NCI-H1930 (cell line): ENCODE results near the gene MYO18B.

Experiments
- DNase-seq, 2 experiments: peaks; one replicate each; lab custom pipeline; 2025; lab: John Stamatoyannopoulos, UW

Gene MYO18B

DNA sequence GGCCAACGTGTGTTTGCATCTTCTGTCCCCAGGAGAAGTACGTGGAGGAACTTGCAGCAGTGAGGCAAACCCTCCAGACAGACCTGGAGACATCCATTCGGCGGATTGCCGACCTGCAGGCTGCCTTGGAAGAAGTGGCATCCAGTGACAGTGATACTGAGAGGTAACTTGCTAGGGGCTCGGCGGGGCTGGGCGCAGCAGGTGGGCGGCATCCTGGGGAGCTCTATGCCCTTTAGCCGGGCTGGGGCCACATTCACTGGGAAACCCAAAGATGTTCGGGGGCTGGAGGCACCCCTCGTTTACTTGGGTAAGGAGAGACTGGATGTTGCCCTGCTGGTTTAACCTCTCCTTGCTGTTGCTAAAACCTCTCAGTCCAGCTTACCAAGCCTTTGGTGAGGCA is 250.3 kb downstream of the MYO18B start:
- DNase-seq, result no peak

DNA sequence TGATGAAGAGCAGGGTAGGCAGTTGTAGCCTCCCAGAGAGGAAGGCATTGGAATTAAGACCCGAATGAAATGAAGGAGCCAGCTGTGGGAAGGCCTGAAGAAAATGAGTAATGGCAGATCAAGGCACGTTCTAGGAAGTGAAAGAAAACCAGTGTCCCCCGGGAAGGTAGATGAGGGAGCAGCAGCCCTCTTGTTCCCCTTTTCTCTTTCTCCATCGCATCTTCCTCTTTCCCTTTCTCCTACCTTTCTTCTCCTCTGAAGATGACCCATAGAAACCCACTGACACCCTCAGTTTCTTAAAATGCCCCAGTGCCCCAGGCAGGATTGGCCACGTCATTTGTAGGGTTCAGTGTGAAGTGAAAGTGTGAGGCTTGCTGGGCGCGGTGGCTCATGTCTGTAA is 254.7 kb downstream of the MYO18B start:
- no peak for DNase-seq

GRCh38 chr22:25997886-25998775 is 256.1 kb downstream of the MYO18B start:
- no peak for DNase-seq

GRCh38 chr22:26002456-26002855 is 260.5 kb downstream of the MYO18B start:
- DNase-seq, result no peak

DNA sequence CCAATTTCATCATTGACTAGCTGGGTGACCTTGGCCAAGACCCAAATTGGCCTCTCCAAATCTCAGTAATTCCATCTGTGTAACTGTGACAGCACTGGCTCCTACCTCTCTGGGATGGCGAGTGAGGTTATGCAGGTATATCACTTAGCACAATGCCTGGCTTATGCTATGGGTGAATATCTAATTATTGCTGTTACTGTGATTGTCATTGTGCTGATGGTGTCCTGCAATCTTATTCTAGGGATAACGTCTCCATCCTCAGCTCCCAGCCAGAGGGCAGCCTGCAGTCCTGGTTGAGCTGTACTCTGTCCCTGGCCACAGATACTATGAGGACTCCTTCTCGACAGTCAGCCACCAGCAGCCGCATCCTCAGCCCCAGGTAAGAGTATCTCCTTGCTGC is 262.5 kb downstream of the MYO18B start:
- DNase-seq, result no peak

DNA sequence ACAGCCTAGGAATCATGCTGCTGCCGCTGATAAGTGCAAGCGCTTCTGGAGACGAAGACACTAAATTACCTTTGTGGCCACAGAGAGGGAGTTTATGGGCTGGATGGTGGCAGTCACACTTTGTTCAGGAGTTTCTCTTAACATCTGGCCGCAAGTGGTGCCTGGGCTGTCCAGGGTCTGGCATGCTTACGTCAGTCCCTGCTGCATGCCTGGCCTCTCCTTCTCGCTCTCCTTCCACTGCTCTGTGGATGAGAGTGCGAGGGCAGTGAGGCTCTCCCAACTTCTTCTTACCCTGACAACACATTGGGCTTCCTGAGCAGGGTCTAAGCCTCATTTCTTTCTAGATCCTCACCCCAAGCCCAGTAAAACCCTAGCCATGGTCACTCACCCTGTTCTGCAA is 266.6 kb downstream of the MYO18B start:
- no peak for DNase-seq

- no peak for DNase-seq
Observed at GRCh38 chr22:26016916-26017315, 274.9 kb downstream of the MYO18B start.

DNA sequence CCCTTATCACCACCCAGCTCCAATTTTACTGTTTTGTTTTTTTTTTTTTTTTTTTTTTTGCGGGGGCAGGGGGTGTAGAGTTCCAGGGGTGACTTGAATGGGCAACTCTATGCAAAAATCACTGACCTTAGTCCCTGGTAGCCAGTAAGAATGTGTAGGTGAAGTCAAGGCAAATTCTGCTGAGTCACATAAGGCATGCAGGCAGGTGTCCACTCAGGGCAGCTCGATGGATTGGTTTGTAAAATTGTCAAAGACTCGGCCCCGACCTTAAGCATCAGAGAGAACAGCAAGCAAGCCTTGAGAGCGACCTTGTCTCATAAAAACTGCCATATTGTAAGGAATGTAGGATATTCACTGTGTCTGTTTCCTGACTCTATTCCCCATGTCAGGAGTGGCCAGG is 275.9 kb downstream of the MYO18B start:
- DNase-seq, result no peak

GRCh38 chr22:26019596-26019995 is 277.6 kb downstream of the MYO18B start:
- DNase-seq, result no peak

DNA sequence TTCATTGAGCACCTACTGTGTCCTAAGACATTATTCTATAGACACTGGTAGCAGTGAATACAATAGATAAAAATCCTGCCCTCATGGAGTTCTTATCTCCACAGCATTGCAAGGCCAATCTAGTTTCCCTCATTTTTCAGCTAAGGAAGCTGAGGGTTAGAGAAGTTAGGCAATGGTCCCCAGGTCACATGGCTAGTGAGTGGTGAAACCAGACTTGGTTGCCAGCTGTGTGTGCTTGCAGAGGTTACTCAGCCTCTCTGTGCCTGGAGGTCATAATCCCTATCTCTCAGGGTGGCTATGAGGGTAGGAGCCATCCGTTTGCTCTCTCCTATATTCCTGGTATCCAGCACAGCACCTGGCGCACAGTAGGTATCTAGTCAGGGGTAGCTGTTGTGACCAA is 279.5 kb downstream of the MYO18B start:
- no peak for DNase-seq

DNA sequence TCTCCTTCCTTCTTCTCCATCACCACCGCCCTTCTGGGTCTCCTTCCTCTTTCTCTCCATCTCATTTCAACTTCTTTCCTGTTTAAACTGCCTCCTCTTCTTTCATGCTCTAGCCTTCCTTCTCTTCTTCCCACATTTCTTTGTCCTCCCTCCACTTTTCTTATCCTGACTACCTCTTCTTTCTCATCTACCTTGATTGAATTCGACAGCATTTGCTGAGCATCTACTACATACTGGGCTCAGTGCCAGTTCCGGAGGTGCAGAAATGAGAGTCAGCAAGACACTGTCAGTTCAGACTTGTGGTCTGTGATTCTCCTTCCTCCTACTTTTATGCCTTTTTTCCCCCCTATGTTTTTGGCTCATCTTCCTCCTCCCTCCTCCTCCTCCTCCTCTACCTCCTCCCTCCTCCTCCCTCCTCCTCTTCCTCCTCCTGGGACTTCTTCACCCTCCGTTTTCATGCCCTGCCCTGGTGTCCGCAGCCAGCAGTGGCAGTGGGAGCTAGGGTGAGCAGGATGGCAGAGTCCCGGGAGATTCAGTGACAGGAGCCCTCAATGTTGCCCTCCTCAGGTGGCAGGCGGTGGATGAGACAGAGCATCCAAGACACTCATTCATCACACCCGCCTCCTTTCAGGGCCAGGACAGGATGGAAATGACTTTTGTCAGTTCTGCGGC is 281.3 kb downstream of the MYO18B start:
- DNase-seq, result no peak

DNA sequence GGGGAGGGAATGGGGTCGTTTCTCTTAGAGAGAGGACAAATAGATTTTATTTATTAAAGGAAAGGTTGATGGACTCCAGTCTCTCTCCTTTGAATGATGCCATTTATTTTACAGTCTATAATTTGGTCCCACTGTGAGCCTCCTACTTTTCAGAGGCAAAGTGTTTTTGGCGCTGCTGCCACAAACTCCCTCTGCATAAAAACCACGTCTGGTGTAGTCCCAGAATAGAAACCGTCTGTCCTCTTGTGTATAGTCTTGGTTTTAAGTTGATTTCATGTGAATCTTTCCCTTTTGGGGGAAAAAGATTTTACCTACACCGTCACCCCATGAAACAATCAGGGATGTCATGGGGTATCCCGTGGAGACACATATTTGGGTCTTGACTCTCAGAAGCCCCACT is 283.6 kb downstream of the MYO18B start:
- DNase-seq, result no peak

DNA sequence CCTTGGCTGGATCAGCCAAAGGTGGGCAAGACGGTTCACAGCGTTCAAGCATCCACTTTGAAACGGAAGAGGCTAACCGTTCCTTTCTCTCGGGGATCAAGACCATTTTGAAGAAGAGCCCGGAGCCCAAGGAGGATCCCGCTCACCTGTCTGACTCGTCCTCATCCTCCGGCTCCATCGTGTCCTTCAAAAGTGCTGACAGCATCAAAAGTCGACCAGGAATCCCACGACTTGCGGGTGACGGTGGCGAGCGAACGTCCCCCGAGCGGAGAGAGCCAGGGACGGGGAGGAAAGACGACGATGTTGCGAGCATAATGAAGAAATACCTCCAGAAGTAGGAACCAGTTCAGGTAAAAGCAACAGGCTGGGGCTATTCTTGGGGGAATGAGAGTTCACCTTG is 285.4 kb downstream of the MYO18B start:
- no peak for DNase-seq

DNA sequence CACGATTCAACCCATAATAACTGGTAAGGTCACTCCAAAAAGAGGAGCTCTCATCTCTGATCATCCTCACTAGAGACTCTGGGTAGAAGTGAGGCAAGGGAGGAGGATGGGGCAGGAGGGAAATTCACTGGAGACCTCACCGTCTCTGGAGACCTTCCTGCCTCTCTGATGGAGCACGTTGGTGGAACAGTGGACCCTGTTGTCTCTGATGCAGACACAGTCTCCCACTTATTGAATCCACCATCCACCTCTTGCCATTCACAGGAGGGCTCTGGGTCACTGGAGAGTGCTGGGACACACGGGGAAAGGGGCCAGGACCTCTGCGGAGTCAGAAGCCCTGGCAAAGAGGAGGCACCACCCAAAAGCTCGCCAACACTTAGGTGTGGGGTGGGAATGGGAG is 289.7 kb downstream of the MYO18B start:
- DNase-seq, result no peak

DNA sequence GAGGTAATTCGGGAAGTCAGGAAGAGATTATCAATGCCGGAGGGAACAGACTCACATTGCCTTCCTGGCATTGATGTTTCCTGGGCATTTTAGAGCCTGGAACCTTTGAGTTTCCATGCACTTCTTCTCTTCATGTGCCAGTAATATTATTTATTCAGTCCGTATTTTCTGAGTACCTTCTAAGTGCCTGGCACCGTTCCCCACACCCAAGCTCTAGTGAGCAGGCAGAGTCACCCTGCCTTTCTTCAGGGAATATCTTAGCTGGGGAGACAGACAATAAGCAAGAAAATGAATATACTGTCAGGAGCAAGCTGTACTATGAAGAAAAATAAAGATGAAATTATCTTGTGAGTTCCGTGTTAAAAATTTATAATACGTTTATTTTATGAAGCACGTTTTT is 291.1 kb downstream of the MYO18B start:
- no peak for DNase-seq

DNA sequence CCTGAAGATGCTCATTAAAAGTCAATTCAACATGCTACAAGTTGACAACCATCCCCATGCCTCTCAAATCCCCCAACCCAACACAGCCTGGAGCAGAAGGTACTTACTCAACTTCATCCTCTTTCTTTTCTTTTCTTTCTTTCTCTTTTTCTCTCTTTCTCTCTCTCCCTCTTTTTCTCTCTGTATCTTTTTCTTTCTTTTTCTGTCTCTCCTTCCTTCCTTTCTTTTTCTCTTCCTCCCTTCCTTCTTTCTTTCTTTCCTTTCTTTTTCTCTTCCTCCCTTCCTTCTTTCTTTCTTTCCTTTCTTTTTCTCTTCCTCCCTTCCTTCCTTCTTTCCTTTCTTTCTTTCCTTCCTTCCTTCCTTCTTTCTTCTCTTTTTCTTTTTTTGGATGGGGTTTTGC is 291.6 kb downstream of the MYO18B start:
- no peak for DNase-seq

DNA sequence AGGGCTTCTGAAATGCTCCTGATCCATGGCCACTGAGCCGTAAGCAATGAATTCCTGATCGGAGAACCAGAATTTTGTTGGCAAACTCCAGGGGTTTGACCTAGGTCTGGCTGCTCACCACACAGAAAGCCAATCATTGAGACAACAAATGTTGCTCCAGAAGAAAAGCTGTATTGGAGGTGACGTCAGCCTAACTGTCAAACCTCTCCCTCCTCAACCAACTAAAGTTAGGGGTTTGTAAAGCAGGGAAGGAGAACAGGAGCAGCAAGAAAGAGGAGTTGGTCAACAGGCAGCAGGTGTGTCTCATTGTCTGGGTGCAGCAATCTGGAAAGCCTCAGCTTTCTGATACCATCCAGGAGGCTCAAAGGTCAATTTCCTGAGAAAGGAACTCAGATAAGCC is 293.5 kb downstream of the MYO18B start:
- DNase-seq, result no peak

DNA sequence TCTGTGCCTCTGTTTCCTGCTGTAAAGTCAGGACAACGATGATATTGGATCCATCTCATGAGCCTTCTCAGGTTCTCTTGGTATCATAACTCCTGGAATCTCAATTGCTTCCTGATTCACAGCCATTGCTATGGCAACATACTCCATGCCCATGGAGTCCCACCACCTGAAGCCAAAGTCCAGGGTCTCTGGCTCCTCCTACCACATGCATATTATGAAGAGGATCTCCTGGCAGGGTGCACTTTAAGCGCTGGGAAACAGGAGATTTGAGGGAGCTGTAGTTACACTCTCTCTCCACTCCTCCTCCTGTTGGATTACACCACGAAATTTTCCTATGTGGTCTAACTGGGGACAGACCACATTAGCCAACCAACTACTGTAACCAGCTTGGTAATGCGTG is 296.4 kb downstream of the MYO18B start:
- no peak for DNase-seq

DNA sequence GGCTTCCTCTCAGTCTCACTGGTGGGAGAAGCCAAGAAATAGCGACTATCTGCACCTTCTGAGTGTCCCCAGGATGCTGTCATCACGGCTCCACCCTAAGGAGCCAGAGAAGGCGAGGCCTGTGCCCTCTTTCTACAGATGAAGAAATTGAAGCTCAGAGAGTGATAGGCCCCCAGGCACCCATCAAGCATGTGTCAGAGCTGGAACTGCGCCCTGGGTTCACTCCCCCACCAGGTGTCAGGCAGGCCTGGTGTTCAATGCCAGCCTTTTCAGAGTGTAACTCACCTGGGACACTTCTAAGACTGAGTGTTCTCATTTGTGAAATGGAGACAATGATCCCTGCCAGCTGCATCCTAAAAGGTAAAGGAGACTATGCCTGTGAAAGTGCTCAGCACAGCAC is 299.9 kb downstream of the MYO18B start:
- no peak for DNase-seq

GRCh38 chr22:26043031-26043430 is 301.0 kb downstream of the MYO18B start:
- no peak for DNase-seq

DNA sequence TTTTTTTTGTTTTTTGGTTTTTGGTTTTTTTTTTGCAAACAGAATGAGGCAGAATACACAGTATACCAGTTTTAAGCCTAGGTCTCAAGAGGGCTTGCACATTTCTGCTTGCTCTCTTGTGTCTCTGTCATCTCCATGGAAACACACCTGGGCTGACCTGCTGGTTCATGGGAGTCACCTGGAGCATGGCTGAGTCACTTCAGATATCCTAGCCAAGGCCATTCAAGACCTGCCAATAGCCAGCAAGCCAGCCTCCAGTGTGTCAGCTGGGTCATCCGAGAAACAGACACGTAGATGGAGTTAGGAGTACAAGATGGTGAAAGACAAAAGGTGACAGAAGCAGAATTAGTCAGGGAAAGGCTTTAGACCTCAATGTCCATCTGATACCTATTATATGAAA is 303.1 kb downstream of the MYO18B start:
- no peak for DNase-seq

DNA sequence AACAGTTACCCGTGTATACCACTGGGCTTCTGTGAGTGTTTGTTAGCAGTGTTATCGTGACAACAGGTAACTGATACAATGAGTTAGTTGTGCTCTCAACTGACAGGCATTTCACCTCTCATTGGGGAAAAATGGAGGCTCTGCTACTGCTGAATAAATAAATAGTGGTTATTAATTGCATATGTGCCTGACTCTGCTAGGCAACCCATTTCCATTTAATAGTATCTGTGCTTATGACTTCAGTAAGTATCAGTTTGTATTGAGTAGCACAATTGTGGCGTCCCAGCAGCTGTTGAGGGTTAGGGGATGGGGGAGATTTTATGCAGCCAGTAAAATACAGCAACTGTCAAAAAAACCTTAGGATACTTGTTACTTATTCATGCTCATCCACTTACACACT is 303.9 kb downstream of the MYO18B start:
- no peak for DNase-seq

DNA sequence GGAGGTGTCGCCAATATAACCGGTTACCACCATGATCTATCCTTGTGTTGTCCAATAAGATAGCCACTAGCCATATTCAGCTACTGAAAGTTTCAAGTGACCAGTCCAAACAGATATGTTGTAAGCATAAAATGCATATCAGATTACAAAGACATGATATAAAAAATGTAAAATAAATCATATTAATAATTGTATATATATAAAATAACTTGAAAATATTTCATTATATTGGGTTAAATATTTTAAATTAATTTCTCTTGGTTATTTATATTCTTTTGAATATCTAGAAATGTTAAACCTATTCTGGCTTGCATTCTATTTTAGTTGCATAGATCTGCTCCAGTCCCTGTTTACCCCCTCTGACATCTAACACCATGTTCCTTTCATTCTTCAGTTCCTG is 305.5 kb downstream of the MYO18B start:
- DNase-seq, result no peak

DNA sequence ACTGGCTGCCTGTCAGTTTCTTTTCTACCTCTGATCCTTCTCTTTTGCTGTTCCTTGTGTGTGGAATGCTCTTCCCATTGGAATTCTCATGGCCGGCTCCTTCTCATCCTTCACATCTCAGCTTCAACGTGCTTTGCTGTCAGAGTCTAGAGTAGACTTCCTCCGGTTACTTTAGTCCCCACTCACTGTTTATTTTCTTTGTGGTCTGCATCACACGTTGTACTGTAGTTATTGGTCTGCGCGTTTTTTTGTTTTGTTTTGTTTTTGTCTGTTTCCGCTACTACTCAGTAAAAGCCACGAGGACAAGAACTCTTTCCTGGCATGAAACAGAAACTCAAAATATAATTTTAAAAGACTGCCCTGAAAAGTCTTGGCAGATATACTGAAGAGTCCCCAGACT is 305.9 kb downstream of the MYO18B start:
- no peak for DNase-seq
